ENCODE results near the gene BRS3.

The BRS3 gene

GRCh38 chrX:136467303-136467702, 20.4 kb upstream of the BRS3 start:
- Mint-ChIP-seq H3K4me1 (no peaks in the 10 kb centered on the region), H3K27me3 (no peaks in the 10 kb centered on the region), H3K27ac (ENCODE audit: low read depth) (no peak overlapping the region), H3K4me3 (no peak overlapping the region), H3K9me3 (no peaks in the 10 kb centered on the region), H3K36me3 (ENCODE audit: insufficient read depth) (no peaks in the 10 kb centered on the region)
- ATAC-seq (replicated peaks; ENCODE audit: extremely low read depth, poor library complexity, severe bottlenecking), result no peak
- no peak for DNase-seq (ENCODE audit: low spot score in 2 of 2)

- H3K4me3 Mint-ChIP-seq, result no peak overlapping the region
- H3K36me3 Mint-ChIP-seq (ENCODE audit: insufficient read depth), result no peaks in the 10 kb centered on the region
- H3K27ac Mint-ChIP-seq (ENCODE audit: low read depth), result no peak overlapping the region
- no peak for DNase-seq (ENCODE audit: low spot score in 2 of 2)
- ATAC-seq (replicated peaks; ENCODE audit: extremely low read depth, poor library complexity, severe bottlenecking), result no peak
- H3K9me3 Mint-ChIP-seq, result no peaks in the 10 kb centered on the region
- no peaks in the 10 kb centered on the region for H3K4me1 Mint-ChIP-seq
- H3K27me3 Mint-ChIP-seq, result no peaks in the 10 kb centered on the region
Measured at GRCh38 chrX:136468391-136469103, 19.2 kb upstream of the BRS3 start.

- no peak overlapping the region for H3K27ac Mint-ChIP-seq (ENCODE audit: low read depth)
- no peaks in the 10 kb centered on the region for H3K9me3 Mint-ChIP-seq
- H3K4me1 Mint-ChIP-seq, result no peaks in the 10 kb centered on the region
- ATAC-seq (replicated peaks; ENCODE audit: extremely low read depth, poor library complexity, severe bottlenecking) (no peak), DNase-seq (ENCODE audit: low spot score in 2 of 2) (no peak)
- H3K36me3 Mint-ChIP-seq (ENCODE audit: insufficient read depth), result no peaks in the 10 kb centered on the region
- H3K4me3 Mint-ChIP-seq, result no peak overlapping the region
- no peaks in the 10 kb centered on the region for H3K27me3 Mint-ChIP-seq
Measured at GRCh38 chrX:136473663-136474062, 14.1 kb upstream of the BRS3 start.

- no peak for ATAC-seq (replicated peaks; ENCODE audit: extremely low read depth, poor library complexity, severe bottlenecking)
- Mint-ChIP-seq H3K4me1 (no peaks in the 10 kb centered on the region), H3K36me3 (ENCODE audit: insufficient read depth) (no peaks in the 10 kb centered on the region), H3K27ac (ENCODE audit: low read depth) (no peak overlapping the region), H3K4me3 (no peak overlapping the region), H3K9me3 (no peaks in the 10 kb centered on the region), H3K27me3 (no peaks in the 10 kb centered on the region)
- no peak for DNase-seq (ENCODE audit: low spot score in 2 of 2)
Measured at GRCh38 chrX:136475236-136475635, 12.5 kb upstream of the BRS3 start.

- no peak overlapping the region for H3K27ac Mint-ChIP-seq (ENCODE audit: low read depth)
- H3K36me3 Mint-ChIP-seq (ENCODE audit: insufficient read depth), result no peaks in the 10 kb centered on the region
- H3K4me1 Mint-ChIP-seq, result no peaks in the 10 kb centered on the region
- H3K27me3 Mint-ChIP-seq, result peaks cover 9% of the 10 kb centered on the region
- no peak overlapping the region for H3K4me3 Mint-ChIP-seq
- no peaks in the 10 kb centered on the region for H3K9me3 Mint-ChIP-seq
- DNase-seq (ENCODE audit: low spot score in 2 of 2) (no peak), ATAC-seq (replicated peaks; ENCODE audit: extremely low read depth, poor library complexity, severe bottlenecking) (no peak)
Measured at GRCh38 chrX:136476501-136476900, 11.2 kb upstream of the BRS3 start.

GRCh38 chrX:136477026-136477425, 10.7 kb upstream of the BRS3 start:
- no peak overlapping the region for H3K27ac Mint-ChIP-seq (ENCODE audit: low read depth)
- H3K9me3 Mint-ChIP-seq, result no peaks in the 10 kb centered on the region
- ATAC-seq (replicated peaks; ENCODE audit: extremely low read depth, poor library complexity, severe bottlenecking) (no peak), DNase-seq (ENCODE audit: low spot score in 2 of 2) (no peak)
- H3K4me3 Mint-ChIP-seq, result no peak overlapping the region
- H3K36me3 Mint-ChIP-seq (ENCODE audit: insufficient read depth), result no peaks in the 10 kb centered on the region
- peaks cover 9% of the 10 kb centered on the region for H3K27me3 Mint-ChIP-seq
- no peaks in the 10 kb centered on the region for H3K4me1 Mint-ChIP-seq

- Mint-ChIP-seq H3K4me1 (no peaks in the 10 kb centered on the region), H3K27me3 (peaks cover 9% of the 10 kb centered on the region), H3K4me3 (no peak overlapping the region), H3K9me3 (no peaks in the 10 kb centered on the region), H3K27ac (ENCODE audit: low read depth) (peak overlapping the region; percentile 39), H3K36me3 (ENCODE audit: insufficient read depth) (no peaks in the 10 kb centered on the region)
- DNase-seq (ENCODE audit: low spot score in 2 of 2) (no peak), ATAC-seq (replicated peaks; ENCODE audit: extremely low read depth, poor library complexity, severe bottlenecking) (no peak)
Measured at GRCh38 chrX:136480383-136480782, 7.4 kb upstream of the BRS3 start.

GRCh38 chrX:136488706-136489105, 959 bp downstream of the BRS3 start:
- Mint-ChIP-seq H3K36me3 (ENCODE audit: insufficient read depth) (no peaks in the 10 kb centered on the region), H3K27me3 (peaks cover 53% of the 10 kb centered on the region), H3K9me3 (no peaks in the 10 kb centered on the region), H3K4me3 (no peak overlapping the region), H3K27ac (ENCODE audit: low read depth) (no peak overlapping the region), H3K4me1 (no peaks in the 10 kb centered on the region)
- ATAC-seq (replicated peaks; ENCODE audit: extremely low read depth, poor library complexity, severe bottlenecking) (no peak), DNase-seq (ENCODE audit: low spot score in 2 of 2) (no peak)

- H3K36me3 Mint-ChIP-seq (ENCODE audit: insufficient read depth), result peaks cover 5% of the 10 kb centered on the region
- DNase-seq (ENCODE audit: low spot score in 2 of 2), result no peak
- H3K4me3 Mint-ChIP-seq, result no peak overlapping the region
- no peak for ATAC-seq (replicated peaks; ENCODE audit: extremely low read depth, poor library complexity, severe bottlenecking)
- H3K27ac Mint-ChIP-seq (ENCODE audit: low read depth), result no peak overlapping the region
- no peaks in the 10 kb centered on the region for H3K9me3 Mint-ChIP-seq
- H3K4me1 Mint-ChIP-seq, result no peaks in the 10 kb centered on the region
- peaks cover 39% of the 10 kb centered on the region for H3K27me3 Mint-ChIP-seq
Measured at GRCh38 chrX:136491832-136492231, 4.1 kb downstream of the BRS3 start.

- no peak overlapping the region for H3K27ac Mint-ChIP-seq (ENCODE audit: low read depth)
- no peaks in the 10 kb centered on the region for H3K9me3 Mint-ChIP-seq
- ATAC-seq (replicated peaks; ENCODE audit: extremely low read depth, poor library complexity, severe bottlenecking), result no peak
- H3K36me3 Mint-ChIP-seq (ENCODE audit: insufficient read depth), result peaks cover 7% of the 10 kb centered on the region
- no peak overlapping the region for H3K4me3 Mint-ChIP-seq
- peaks cover 38% of the 10 kb centered on the region for H3K27me3 Mint-ChIP-seq
- no peaks in the 10 kb centered on the region for H3K4me1 Mint-ChIP-seq
- no peak for DNase-seq (ENCODE audit: low spot score in 2 of 2)
Measured at GRCh38 chrX:136493011-136493410, 5.3 kb downstream of the BRS3 start.

- DNase-seq (ENCODE audit: low spot score in 2 of 2), result no peak
- H3K4me3 Mint-ChIP-seq, result no peak overlapping the region
- H3K9me3 Mint-ChIP-seq, result no peaks in the 10 kb centered on the region
- no peak overlapping the region for H3K27ac Mint-ChIP-seq (ENCODE audit: low read depth)
- no peak for ATAC-seq (replicated peaks; ENCODE audit: extremely low read depth, poor library complexity, severe bottlenecking)
- peaks cover 12% of the 10 kb centered on the region for H3K36me3 Mint-ChIP-seq (ENCODE audit: insufficient read depth)
- peaks cover 18% of the 10 kb centered on the region for H3K27me3 Mint-ChIP-seq
- H3K4me1 Mint-ChIP-seq, result peaks cover 12% of the 10 kb centered on the region
Measured at GRCh38 chrX:136495043-136495442, 7.3 kb downstream of the BRS3 start.

- Mint-ChIP-seq H3K27ac (ENCODE audit: low read depth) (peak overlapping the region; percentile 91), H3K27me3 (peaks cover 9% of the 10 kb centered on the region), H3K4me1 (peaks cover 12% of the 10 kb centered on the region), H3K4me3 (peak overlapping the region; percentile 84), H3K36me3 (ENCODE audit: insufficient read depth) (peaks cover 16% of the 10 kb centered on the region), H3K9me3 (no peaks in the 10 kb centered on the region)
- ATAC-seq (replicated peaks; ENCODE audit: extremely low read depth, poor library complexity, severe bottlenecking), result no peak
- no peak for DNase-seq (ENCODE audit: low spot score in 2 of 2)
Measured at GRCh38 chrX:136496186-136496763, 8.5 kb downstream of the BRS3 start.

GRCh38 chrX:136496764-136497555, 9.2 kb downstream of the BRS3 start:
- peaks cover 12% of the 10 kb centered on the region for H3K4me1 Mint-ChIP-seq
- H3K36me3 Mint-ChIP-seq (ENCODE audit: insufficient read depth), result peaks cover 19% of the 10 kb centered on the region
- H3K4me3 Mint-ChIP-seq, result peak overlapping the region; percentile 84
- ATAC-seq (replicated peaks; ENCODE audit: extremely low read depth, poor library complexity, severe bottlenecking) (peak; percentile 85), DNase-seq (ENCODE audit: low spot score in 2 of 2) (peak; percentile 69 to 83)
- H3K9me3 Mint-ChIP-seq, result no peaks in the 10 kb centered on the region
- peak overlapping the region; percentile 91 for H3K27ac Mint-ChIP-seq (ENCODE audit: low read depth)
- H3K27me3 Mint-ChIP-seq, result peaks cover 5% of the 10 kb centered on the region
